OCI-M2 (cell line): ENCODE data around the gene MGAT5.

ENCODE experiments used
- DNase-seq: peaks from one replicate; lab custom pipeline; 2025; ENCODE audit not compliant: unreplicated experiment; lab: John Stamatoyannopoulos, UW

Gene MGAT5, protein sequence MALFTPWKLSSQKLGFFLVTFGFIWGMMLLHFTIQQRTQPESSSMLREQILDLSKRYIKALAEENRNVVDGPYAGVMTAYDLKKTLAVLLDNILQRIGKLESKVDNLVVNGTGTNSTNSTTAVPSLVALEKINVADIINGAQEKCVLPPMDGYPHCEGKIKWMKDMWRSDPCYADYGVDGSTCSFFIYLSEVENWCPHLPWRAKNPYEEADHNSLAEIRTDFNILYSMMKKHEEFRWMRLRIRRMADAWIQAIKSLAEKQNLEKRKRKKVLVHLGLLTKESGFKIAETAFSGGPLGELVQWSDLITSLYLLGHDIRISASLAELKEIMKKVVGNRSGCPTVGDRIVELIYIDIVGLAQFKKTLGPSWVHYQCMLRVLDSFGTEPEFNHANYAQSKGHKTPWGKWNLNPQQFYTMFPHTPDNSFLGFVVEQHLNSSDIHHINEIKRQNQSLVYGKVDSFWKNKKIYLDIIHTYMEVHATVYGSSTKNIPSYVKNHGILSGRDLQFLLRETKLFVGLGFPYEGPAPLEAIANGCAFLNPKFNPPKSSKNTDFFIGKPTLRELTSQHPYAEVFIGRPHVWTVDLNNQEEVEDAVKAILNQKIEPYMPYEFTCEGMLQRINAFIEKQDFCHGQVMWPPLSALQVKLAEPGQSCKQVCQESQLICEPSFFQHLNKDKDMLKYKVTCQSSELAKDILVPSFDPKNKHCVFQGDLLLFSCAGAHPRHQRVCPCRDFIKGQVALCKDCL

DNA sequence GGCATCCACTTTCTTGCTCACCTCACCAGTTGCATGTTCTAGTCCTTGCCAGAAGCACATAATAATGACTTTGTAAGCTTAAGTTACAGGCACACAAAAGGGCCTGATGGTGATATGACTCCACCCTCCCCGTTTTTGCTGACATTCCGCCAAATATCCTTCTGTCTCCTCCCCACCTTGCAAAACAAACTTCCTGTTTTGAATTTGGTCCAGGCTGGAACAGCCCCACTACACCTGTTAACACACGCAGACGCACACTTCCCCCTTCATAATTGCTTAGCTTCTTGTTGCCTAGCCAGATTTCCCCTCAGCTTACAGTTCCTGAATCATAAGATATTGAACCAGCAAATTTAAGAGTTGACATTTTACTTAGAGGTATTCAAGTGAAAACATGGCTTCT is at the start of gene MGAT5:
MGAT5 (plus strand) TSS at position 269 of the 400 bp plus-strand sequence. CDS start 332 bp downstream, outside the sequence.
- no peak for DNase-seq

DNA sequence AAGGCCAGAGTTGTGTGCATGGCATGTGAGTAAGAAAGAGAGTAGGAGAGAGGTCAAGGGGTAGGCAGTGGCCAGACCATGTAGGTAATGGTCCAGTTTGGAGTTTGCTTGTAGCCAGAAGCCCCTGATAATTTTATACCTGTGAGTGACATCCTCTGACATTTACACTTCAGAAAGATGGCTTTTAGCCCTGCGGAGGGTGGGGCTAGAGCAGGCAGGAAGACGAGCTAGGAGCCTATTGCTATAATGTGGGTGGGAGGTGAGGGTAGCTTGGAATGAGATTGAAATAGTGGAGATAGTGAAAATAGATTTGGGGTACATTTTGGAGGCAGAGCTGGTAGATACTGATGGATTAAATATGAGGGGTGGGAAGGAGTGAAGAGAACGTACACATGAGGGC is 48.8 kb upstream of the MGAT5 start:
- no peak for DNase-seq

DNA sequence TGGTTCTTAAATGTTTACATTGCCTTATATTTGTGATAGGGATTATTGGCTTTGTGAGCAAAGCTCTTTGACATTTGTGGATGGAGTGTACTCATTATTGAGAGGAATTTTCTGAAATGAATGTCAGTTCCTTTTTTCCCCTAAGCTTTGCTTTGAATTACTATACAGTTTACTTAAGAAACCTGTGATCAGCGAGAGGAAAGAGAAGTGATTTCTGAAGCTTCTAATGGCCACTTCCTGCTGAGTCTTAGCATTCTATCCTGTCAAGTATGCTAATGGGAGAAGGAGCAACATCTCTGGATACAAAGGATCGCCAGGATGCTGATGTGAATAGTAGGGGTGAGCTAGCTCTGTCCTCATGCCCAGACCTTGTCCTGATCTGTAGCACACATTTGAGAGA is 47.8 kb upstream of the MGAT5 start:
- DNase-seq, result no peak

GRCh38 chr2:134206573-134206972 is 47.3 kb upstream of the MGAT5 start:
- DNase-seq, result no peak

DNA sequence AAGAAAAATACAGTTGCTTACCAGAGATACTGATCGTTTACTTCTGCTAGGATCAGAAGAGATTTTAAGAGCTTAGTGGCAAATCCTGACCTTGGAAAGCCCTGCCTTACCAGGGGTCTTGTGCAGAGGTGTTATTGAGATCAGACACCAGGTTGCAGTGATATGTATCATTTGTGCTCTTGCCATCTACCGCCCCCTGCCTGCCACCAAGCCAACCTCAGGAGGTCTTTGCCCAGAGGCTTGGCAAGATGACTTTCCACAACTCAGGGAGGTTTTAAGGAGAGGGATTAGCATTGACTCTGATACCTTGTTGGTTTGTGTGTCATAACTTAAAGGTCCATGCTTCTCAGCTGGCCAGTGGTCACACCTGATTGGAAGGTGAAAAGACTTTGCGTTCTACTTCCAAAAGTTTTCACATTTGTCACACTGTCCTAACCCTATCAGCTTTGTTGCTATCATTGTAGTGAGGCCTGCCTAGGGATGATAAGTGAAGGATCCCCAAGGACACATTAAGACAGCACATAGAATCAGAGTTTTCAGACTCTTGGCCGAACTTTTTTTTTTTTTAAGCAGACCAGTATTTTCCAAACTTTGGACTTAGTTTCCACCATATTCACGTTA is 46.2 kb upstream of the MGAT5 start:
- no peak for DNase-seq

DNA sequence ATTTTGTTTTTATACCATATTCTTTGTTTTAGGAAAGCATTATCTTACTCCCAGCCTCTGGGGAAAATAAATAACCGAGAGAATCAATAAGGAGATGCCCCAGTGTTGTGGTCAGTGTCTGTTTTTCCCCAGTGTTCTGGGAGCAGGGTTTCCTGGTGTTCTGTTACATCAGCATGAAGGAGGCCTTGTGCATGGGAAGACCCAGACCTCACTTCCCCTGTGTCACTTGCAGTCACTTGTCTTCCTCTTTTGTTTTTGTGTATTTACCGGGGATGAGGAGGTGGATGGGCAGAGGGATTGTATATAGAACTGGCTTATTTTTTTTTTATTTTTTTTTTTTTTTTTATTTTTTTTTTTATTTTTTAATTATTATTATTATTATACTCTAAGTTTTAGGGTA is 45.0 kb upstream of the MGAT5 start:
- DNase-seq, result no peak

- DNase-seq, result no peak
These were observed 41.1 kb upstream of the MGAT5 start for GRCh38 chr2:134212746-134213145.

- no peak for DNase-seq
These were observed 37.6 kb upstream of the MGAT5 start for GRCh38 chr2:134216152-134216829.

GRCh38 chr2:134217351-134217750 is 36.5 kb upstream of the MGAT5 start:
- no peak for DNase-seq

- no peak for DNase-seq
These were observed 35.9 kb upstream of the MGAT5 start for GRCh38 chr2:134217924-134218323.

DNA sequence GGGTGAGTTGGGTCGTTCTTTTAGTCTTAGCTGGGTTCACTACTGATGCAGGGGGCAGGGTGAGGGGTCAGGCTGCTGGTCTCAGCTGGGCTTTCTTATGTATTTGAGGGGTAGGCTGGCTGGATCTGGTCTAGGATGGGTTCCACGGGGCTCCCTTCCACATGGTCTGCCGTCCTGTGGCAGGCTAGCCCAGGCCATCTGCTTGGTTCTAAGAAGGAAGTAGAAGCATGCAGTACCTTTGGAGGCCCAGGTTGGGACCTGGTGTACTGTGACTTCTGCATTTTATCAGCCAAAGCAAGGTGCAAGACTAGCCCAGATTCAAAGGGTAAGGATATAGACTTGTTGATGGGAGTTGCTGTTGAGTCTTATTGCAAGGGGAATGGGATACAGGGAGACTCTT is 35.5 kb upstream of the MGAT5 start:
- DNase-seq, result no peak

- DNase-seq, result no peak
These were observed 34.8 kb upstream of the MGAT5 start for GRCh38 chr2:134218930-134219658.

DNA sequence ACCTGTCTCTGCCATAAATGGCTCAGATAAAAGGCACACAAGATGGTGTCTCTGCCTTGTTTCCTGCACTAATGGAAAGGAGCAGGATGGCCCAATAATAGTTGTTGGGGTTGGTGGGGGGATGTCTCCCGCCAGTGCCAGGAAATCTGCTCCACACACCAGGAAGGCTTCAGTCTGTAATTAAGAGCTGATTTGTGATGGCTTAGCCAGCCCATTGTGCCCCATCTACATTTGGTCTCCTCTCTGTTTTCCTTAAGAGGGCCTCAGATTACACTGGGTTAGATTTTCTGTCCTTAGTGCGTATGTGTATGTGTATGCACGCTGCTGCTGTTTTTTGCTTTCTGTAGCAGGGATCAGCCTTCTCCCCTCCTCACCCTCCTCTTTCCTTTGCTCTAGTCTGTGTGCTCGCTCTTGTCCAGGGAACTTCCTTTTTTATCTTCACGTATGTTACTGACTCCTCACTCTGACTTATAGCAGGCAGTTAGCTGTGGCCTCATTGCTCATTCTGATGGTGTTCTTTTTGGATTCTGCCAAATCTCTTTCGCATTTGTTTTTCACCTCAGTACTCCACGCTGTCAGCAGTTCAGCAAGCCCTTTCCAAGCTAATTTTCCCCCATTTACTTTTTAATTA is 33.4 kb upstream of the MGAT5 start:
- DNase-seq, result no peak

- no peak for DNase-seq
These were observed 29.9 kb upstream of the MGAT5 start for GRCh38 chr2:134224005-134224404.

DNA sequence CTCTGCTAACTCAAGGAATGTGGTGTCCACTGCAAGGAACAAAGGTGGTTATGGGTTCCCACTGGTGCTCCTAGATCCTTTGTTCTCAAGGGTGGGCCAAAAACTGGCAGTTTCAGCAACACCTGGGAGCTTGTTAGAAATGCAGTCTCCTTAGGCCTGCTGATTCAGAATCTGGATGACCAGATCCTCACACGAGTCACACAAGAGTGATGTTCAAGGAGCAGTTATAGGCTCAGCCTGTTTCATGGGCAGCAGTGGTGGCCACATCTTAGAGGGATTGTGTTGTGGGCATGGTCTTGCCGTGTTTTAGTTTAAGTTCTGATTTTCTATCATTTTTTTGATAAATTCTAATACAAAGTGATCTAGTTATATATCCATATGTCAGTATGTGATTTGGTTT is 28.7 kb upstream of the MGAT5 start:
- DNase-seq, result no peak

DNA sequence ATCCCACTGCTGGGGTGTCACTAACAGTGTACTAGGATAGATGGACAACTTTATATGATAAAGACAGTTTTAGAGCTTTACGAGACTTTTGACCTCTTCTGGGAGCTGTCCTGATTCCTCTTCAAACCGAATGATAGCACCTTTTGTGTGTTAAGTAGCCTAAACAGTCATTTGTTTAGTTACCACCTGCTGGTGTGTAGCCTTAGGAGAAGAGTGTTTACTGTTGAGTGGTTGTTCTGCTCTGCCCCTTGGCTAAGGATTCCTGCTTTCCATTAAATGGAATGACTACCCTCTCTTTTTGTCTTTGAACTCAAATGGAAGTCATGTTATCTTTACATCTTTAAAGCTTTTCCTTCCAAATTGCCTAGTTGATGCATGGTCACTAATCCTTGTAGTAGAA is 28.0 kb upstream of the MGAT5 start:
- DNase-seq, result no peak

DNA sequence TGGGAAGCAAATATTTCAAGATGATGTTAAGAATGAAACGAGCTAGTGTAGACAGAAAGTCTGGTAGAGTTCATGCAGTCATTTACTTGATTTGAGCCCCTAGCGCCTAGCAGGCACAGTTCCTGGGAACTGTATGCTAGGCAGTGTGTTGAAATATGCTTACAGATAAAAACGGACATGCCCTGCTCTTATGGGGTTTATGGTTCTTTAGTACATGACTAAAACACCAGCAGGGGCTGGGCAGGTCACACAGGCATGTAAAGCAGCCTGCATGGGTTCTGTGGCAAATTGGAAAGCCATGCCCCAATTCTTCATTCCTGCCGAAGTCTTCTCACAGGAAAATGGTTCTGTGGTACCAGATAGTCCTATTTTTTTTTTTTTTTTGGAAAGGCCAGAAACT is 27.3 kb upstream of the MGAT5 start:
- DNase-seq, result no peak

DNA sequence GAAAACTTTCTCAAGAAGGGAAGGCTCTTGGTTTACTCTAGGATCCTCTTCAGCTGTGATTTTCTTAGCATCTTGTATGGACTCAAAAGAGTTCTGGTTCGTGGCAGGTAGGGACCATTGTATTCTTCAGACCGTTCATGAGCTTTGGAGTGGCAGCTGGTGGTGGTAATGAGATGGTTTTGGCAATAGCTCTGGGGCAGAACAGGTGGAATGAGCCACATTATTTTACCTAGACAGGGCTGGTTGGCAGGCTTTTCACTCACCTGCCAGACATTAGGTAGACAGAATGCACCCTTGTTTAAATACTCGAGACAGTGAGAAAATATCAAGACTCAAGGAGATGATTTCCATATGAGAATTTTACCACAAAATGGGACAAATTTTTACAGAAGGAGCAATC is 26.2 kb upstream of the MGAT5 start:
- DNase-seq, result no peak

DNA sequence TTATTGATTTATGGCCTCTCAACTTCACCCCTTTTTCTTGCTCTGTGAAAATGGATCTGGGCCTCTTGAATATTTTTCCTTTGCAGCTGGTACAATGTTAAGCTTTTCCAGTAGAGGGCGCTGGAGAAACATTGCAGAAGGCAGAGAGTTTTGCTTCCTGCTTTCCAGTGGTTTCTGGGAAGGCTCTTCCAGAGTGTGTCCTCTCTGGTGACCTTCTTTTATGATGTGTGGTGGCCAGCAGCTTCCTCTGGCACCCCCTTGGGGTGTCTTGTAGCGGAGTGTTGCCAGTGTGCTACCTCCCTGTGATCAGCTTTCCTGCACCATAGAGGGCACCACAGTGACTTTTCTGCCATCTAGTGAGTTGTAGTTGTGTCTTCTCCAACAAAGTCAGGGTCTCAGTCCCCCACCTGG is 25.4 kb upstream of the MGAT5 start:
- DNase-seq, result no peak

DNA sequence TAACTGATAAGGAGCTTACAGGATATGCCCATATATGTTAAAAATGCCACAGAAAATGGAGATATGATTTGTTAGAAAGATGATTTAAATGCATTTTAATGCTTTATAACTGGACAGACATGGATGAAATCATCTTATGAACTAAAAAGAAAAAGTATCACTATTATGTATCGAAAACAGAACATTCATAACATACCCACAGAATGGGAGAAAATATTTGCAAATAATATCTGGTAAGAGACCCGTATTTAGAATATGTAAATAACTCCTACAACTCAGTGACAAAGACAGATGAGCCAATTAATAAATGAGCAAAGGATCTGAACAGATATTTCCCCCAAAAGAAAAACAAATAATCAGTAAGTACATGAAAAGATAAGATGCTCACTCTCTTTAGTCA is 24.3 kb upstream of the MGAT5 start:
- DNase-seq, result no peak
